Neural cell (in vitro differentiated cells): ENCODE data around the gene GUCA2A.

ENCODE experiments used
- CTCF ChIP-seq: fragments of 450-650 bp; IDR thresholded peaks from 2 replicates; pipeline ENCODE4 v1.5.1; 2014; ENCODE audit warnings: antibody characterized with exemption, mild to moderate bottlenecking, moderate library complexity; ENCODE audit not compliant: poor library complexity, severe bottlenecking
- POLR2AphosphoS5 ChIP-seq: IDR thresholded peaks from 2 replicates; pipeline ENCODE4 v1.6.1; 2012

GRCh38 chr1:42138586-42138985 is 26.0 kb downstream of the GUCA2A start:
- TF ChIP-seq POLR2AphosphoS5, result no peak
- no peak for TF ChIP-seq CTCF
